ENCODE measurements around the gene EVX2. TPM values are rescaled to one million over a fixed set of nuclear protein-coding genes. Genes with fewer than 3 reads are reported as not detected.

The EVX2 gene
- total RNA-seq, 1 experiment from 2014 or later = not detected

- no peak for DNase-seq (ENCODE audit: extremely low read depth, low read depth)
These were observed 39.1 kb upstream of the EVX2 start, which contains the start of gene HOXD9 for GRCh38 chr2:176122683-176123410. Gene HOXD9, plus strand, starts transcription at chr2:176122719. Its CDS starts 50 bp downstream, at chr2:176122769.

GRCh38 chr2:176122052-176122682 lies 38.4 kb upstream of the EVX2 start:
- DNase-seq (ENCODE audit: extremely low read depth, low read depth) = no peak

- DNase-seq (ENCODE audit: extremely low read depth, low read depth) = no peak
These were observed 37.7 kb upstream of the EVX2 start for GRCh38 chr2:176121190-176122051.

GRCh38 chr2:176120364-176121189 lies 36.8 kb upstream of the EVX2 start:
- no peak for DNase-seq (ENCODE audit: extremely low read depth, low read depth)

- peak; percentile 72 for DNase-seq (ENCODE audit: extremely low read depth, low read depth)
These were observed 35.0 kb upstream of the EVX2 start for GRCh38 chr2:176118601-176119339.

- DNase-seq (ENCODE audit: extremely low read depth, low read depth) = no peak
These were observed 34.1 kb upstream of the EVX2 start for GRCh38 chr2:176117823-176118371.

GRCh38 chr2:176117162-176117822 lies 33.5 kb upstream of the EVX2 start:
- no peak for DNase-seq (ENCODE audit: extremely low read depth, low read depth)

- DNase-seq (ENCODE audit: extremely low read depth, low read depth) = no peak
These were observed 32.4 kb upstream of the EVX2 start, which contains the start of gene HOXD10 for GRCh38 chr2:176115883-176116813. Gene HOXD10, plus strand, starts transcription at chr2:176116778. Its CDS starts 56 bp downstream, at chr2:176116834.

- DNase-seq (ENCODE audit: extremely low read depth, low read depth) = no peak
These were observed 31.3 kb upstream of the EVX2 start for GRCh38 chr2:176114930-176115625.

GRCh38 chr2:176114120-176114929 lies 30.6 kb upstream of the EVX2 start:
- no peak for DNase-seq (ENCODE audit: extremely low read depth, low read depth)

- DNase-seq (ENCODE audit: extremely low read depth, low read depth) = no peak
These were observed 28.9 kb upstream of the EVX2 start for GRCh38 chr2:176112375-176113302.

- no peak for DNase-seq (ENCODE audit: extremely low read depth, low read depth)
These were observed 28.1 kb upstream of the EVX2 start for GRCh38 chr2:176111846-176112374.

GRCh38 chr2:176111309-176111663 lies 27.5 kb upstream of the EVX2 start:
- DNase-seq (ENCODE audit: extremely low read depth, low read depth) = peak; percentile 55

GRCh38 chr2:176110415-176111308 lies 26.9 kb upstream of the EVX2 start:
- no peak for DNase-seq (ENCODE audit: extremely low read depth, low read depth)

All from NCI-H460 (cell line).